HAP-1 (cell line): ENCODE results near the gene PYGM.

Experiments used
- DNase-seq, 2 experiments: peaks; one replicate each; pipeline ENCODE4 v3.0.0-alpha.2; 2016 to 2020; ENCODE audit warnings: low spot score in 2 of 2
- H3K27me3 ChIP-seq: fragments of 250-450 bp; sonication (Bioruptor Pico); 2 replicates; pipeline ENCODE4 v1.5.1; 2020; ENCODE audit warnings: low read depth, mild to moderate bottlenecking, moderate library complexity
- H3K36me3 ChIP-seq: fragments of 250-450 bp; sonication (Bioruptor Pico); replicated peaks from 2 replicates; pipeline ENCODE4 v1.5.1; 2020; ENCODE audit warnings: mild to moderate bottlenecking
- H3K4me1 ChIP-seq: fragments of 250-450 bp; sonication (Bioruptor Pico); 2 replicates; pipeline ENCODE4 v1.5.1; 2020; ENCODE audit warnings: mild to moderate bottlenecking
- H3K4me3 ChIP-seq: fragments of 250-450 bp; sonication (Bioruptor Pico); 2 replicates; pipeline ENCODE4 v1.5.1; 2020; ENCODE audit warnings: mild to moderate bottlenecking, moderate library complexity
- H3K9me3 ChIP-seq: fragments of 250-450 bp; sonication (Bioruptor Pico); 2 replicates; pipeline ENCODE4 v1.5.1; 2020; ENCODE audit warnings: mild to moderate bottlenecking, moderate library complexity
- in situ Hi-C: fragments of 300-500 bp; cut with MboI; formaldehyde crosslinking; loops from 3 replicates; pipeline ENCODE4 v1.14.3; 2020; ENCODE audit warnings: low sequenced_read_pairs, inconsistent platforms, mixed read lengths

PYGM gene

DNA sequence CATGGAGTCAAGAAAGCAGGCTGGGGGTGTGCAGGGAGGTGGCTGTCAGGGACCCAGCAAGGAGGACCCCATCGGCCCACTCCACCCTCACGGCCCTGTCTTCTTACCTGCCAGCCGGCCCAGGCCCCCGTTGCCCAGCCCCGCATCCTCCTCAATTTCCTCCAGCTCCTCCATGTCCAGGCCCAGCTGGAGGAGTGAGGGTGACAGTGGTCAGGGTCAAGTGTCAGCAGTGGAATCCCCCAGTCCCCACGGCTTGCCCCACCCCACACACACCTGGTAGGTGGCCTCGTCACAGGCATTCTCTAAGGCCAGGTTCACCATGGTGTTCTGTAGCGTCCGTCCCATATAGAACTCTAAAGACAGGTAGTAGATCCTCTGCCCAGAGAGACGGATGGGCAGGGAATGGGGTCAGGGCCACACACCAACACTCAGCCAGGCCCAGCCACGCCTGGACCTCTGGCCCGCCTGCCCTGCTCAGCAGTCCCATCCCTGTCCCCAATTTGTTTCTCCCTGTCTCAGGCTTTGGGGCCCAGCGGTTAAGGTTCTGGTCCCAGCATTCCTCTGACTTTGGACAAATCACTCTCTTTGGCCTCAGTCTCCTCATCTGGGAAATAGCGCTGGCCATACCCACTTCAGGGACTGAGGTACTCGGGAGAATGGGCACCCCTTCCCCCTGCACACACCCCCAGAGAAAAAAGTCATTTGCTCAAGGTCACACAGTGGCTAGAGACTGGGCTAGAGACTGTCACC is 1.3 kb downstream of the PYGM start:
- peaks cover 16% of the 10 kb centered on the region for H3K36me3 ChIP-seq
- no peak for DNase-seq
- peaks cover 4% of the 10 kb centered on the region for H3K4me1 ChIP-seq
- in situ Hi-C loops, result no loop called here
- no peaks in the 10 kb centered on the region for H3K27me3 ChIP-seq
- no peak overlapping the region for H3K4me3 ChIP-seq
- H3K9me3 ChIP-seq, result no peaks in the 10 kb centered on the region

DNA sequence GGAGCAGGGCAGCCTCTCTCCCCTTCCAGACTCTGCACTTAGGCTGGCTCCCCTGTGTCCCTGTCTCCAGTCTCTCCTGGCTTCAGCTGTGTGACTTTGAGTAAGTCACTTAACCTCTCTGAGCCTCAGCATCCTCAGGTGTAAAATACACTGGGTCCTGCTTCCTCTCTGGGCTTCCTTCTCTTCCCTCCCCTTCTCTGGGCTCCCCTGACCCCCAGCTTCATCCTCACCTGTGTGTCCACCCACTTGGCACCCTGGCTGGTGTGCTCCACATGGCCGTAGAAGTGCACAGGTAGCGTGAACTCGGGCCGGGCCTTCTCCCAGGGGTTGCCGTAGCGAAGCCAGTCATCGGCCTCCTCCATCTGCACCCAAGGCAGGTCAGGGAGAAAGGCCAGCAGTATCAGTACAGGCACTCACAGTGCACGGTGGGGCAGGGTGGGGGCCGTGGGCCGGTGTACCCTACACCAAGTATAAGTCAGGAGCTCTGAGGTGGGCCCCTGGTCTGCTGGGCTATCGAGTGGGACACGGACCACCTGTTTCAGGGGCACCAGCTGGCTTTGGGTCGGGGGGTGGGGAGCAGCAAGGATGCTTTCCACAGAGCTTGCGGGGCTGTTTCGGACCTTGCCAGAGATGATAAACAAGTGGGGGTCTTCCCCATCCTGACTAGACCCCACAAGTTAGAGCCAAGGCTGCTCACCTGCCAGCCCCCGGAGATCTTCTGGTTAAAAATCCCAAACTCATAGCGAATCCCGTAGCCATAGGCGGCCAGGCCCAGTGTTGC is 2.0 kb downstream of the PYGM start:
- H3K4me3 ChIP-seq, result no peak overlapping the region
- in situ Hi-C loops, result no loop called here
- H3K36me3 ChIP-seq, result peaks cover 8% of the 10 kb centered on the region
- no peak for DNase-seq
- no peaks in the 10 kb centered on the region for H3K9me3 ChIP-seq
- H3K27me3 ChIP-seq, result no peaks in the 10 kb centered on the region
- H3K4me1 ChIP-seq, result peaks cover 4% of the 10 kb centered on the region

DNA sequence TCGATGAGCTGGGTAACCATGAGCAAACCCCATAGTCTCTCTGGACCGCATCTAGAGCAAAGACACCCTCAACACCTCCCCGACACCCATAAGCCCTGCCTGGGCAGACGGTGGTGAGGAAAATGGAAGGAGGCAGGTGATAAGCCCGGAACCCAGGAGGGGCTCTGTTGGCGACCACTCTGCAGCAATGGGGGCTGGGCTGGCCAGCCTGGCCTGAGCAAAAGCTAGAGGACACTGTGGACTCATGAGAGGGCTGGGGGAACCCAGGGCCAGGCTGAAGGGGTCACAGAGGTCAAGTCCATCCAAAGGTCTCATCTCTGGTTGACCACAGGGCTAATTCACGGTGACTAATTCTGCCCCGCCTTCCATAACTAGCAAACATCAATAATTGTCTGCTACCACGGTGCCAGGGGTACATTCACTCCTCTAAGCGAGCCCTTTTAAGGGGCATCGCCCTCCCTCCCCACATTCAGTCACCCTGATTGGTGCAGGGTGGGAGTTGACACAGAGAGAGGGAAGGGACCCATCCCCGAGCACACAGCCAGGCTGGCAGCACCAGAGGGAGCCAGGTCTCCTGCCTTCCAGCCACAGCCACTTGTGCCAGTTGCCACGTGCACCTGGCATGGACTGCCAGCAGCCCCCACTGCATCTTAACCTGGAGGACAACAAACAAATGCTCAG is 4.0 kb downstream of the PYGM start:
- Histone ChIP-seq H3K4me3 (no peak overlapping the region), H3K9me3 (no peaks in the 10 kb centered on the region), H3K4me1 (peaks cover 4% of the 10 kb centered on the region), H3K36me3 (no peaks in the 10 kb centered on the region), H3K27me3 (no peaks in the 10 kb centered on the region)
- DNase-seq, result no peak
- in situ Hi-C loops, result no loop called here

DNA sequence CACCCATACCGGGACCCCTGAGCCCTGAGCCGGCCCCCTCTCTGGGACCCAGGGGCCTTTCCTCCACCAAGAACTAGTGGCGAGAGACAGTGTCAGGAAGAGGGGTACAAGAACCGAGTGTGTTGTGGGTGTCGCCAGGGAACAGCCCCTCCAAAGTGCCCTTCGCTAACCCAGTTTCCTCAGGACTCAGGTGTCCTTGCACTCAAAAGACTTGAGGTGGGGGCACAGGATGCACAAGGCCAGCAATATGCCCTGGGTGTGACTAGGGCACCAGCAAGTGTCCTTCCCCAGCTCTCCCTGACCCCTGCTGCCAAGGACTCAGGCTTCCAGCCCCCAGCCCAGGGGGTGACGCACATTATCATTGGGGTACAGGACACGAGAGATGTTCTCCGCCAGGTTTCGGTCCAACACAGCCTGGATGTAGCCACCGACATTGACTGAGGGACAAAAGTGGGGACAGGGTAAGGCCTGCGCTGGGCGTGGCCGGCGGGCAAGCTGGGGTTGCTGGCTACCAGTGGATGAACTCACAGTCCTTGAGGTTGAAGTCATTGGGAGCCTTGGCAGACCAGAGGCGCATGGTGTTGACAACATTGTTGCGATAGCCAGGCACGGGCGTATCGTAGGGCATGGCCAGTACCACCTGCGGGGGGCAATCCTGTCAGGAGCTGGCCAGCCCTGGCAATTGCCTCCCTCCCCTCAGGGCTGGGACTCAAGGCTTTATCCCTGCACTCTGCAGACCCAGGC is 4.7 kb downstream of the PYGM start:
- in situ Hi-C loops, result no loop called here
- Histone ChIP-seq H3K9me3 (no peaks in the 10 kb centered on the region), H3K4me3 (no peak overlapping the region), H3K36me3 (no peaks in the 10 kb centered on the region), H3K4me1 (peaks cover 3% of the 10 kb centered on the region), H3K27me3 (no peaks in the 10 kb centered on the region)
- no peak for DNase-seq

DNA sequence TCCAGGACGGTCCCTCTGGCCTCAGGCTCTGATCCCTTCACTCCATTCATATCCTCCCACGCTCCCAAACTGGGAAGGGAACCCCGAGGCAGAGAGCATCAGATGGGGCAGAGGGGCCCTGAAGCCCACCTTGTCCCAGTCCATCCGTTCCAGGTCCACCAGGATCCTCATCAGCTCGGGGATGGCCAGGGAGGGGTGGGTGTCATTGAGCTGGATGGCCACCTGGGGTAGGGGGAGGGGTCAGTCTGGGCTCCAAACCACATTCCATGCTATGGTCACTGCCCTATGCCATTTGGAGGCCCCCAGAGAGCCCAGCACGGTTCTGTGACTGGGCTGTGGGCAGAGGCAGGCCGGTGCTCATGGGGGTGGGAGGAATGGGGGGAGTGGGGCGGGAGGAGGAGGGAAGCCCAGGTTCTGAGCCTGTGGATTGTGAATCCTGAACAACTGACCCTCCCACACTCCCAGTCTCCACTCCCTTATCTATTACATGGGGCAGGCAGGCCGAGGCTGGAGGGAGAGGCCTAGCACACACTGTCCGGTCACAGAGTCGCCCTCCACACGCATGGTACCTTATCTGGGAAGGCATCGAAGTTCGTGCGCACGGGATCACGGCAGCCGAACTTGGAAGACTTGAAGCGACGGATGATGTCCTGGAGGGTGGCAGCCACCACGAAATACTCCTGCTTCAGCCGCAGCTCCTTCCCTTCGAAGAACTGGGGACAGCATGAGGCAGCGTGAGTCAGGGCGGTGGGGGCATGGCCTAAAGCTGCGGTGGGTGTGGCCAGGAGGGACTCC is 5.5 kb downstream of the PYGM start:
- H3K27me3 ChIP-seq, result no peaks in the 10 kb centered on the region
- no peaks in the 10 kb centered on the region for H3K36me3 ChIP-seq
- no peak for DNase-seq
- in situ Hi-C loops, result no loop called here
- H3K4me3 ChIP-seq, result no peak overlapping the region
- H3K4me1 ChIP-seq, result no peaks in the 10 kb centered on the region
- H3K9me3 ChIP-seq, result no peaks in the 10 kb centered on the region

DNA sequence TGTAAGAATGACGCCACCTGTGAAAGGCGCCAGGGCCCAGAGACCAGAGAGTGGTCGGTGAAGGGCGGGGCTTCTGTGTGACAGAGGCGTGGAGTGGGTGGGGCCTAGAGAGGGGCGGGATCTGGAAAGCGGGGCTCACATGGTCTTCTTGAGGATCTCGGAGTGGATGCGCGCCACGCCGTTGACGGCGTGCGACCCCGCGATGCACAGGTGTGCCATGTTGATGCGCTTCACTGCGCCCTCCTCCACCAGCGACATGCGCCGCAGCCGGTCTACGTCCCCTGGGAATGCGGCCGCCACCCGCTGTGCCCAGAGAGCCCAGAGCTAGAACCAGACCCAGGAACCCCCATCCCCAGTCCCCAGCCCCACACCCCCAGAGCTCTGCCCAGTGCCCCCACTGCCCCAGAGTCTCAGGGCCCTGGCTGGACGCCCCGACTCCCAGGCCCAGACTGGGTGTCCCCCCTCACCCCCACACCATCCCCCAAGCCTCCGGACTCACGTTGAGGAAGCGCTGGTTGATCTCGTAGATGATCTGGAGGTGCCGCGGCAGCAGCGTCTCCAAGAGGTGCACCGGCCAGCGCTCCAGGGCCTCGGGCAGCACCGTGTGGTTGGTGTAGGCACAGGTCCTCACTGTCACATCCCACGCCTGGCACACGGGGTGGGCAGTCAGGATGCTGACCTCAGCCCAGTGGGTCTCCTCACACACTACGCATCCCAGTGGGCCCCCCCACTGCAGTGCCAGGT is 6.2 kb downstream of the PYGM start:
- in situ Hi-C loops, result no loop called here
- no peaks in the 10 kb centered on the region for H3K36me3 ChIP-seq
- H3K9me3 ChIP-seq, result no peaks in the 10 kb centered on the region
- peak in 1 of 2 experiments; percentile 38 for DNase-seq
- no peaks in the 10 kb centered on the region for H3K4me1 ChIP-seq
- no peak overlapping the region for H3K4me3 ChIP-seq
- no peaks in the 10 kb centered on the region for H3K27me3 ChIP-seq

DNA sequence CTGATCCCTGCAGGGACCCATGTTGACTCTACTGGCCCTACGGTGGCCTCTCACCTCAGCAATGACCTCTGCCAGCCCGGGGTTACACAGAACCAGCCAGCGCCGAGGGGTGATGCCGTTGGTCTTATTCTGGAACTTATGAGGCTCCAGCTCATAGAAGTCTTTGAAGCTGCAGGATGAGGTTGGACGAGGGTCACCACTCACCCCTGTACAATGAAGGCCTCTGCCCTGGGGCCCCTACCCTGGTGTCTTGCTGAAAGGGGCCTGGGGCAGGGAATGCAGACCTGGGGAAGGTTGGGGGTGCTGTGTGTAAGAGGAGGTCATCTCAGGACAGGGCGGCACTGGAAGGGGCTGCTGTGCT is 6.8 kb downstream of the PYGM start:
- Histone ChIP-seq H3K4me1 (no peaks in the 10 kb centered on the region), H3K36me3 (no peaks in the 10 kb centered on the region), H3K4me3 (no peak overlapping the region), H3K9me3 (no peaks in the 10 kb centered on the region), H3K27me3 (no peaks in the 10 kb centered on the region)
- in situ Hi-C loops, result no loop called here
- DNase-seq, result no peak

DNA sequence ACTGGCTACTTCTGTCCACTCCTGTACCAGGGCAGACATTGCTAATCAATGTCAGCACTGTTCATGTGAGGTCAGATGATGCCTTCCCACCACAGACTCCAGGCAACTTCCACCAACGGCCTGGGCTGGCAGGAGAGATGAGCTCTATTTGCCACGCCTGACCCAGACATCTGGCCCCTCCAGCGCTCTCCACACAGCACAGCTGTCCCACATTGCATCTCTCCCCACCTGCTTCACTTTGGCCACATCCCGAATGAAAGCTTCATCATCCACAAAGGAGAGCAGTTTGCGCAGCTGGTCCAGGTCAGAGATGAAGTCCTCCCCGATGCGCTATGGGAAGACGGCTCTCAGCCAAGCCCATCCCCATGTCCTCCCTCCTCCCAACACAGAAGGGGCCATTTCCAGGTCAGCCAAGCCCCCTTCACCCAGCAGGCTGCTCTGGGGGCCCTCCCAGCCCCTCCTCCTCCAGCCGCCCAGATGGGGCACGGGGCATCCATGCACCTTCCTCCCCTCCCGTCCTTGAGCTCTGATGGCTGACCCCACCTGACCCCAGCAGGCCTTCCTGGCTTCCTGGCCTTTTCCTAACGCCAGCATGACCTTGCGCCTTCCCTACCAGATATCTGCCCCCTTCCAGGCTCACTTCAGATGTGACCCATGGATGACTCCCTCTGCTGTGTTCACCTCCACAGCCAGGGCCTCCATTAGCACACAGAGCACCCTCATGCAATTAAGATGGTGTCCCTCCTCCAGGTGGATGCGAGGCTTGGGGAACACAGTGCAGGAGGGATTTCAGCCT is 7.4 kb downstream of the PYGM start:
- in situ Hi-C loops, result no loop called here
- no peak overlapping the region for H3K4me3 ChIP-seq
- no peak for DNase-seq
- H3K4me1 ChIP-seq, result no peaks in the 10 kb centered on the region
- no peaks in the 10 kb centered on the region for H3K9me3 ChIP-seq
- H3K36me3 ChIP-seq, result no peaks in the 10 kb centered on the region
- no peaks in the 10 kb centered on the region for H3K27me3 ChIP-seq

DNA sequence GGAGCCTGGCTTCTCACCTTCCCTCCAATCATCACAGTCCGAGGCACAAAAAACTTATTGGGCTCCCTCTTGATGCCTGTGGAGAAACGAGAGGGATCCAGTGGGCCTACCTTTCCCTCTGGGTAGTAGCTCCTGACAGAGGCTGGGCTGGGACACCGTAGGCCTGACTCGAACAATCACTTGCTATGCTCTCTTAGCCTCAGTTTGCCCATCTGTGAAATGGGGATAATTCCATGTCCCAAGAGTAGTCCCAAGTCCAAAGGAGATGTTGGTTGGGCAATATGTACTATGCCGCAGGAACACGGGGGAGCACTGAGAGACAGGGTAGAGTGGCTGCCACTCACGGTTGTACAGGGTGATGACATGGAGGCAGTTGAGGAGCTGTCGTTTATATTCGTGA is 8.2 kb downstream of the PYGM start:
- H3K36me3 ChIP-seq, result no peaks in the 10 kb centered on the region
- H3K4me1 ChIP-seq, result no peaks in the 10 kb centered on the region
- no peak for DNase-seq
- no peaks in the 10 kb centered on the region for H3K9me3 ChIP-seq
- in situ Hi-C loops, result no loop called here
- H3K4me3 ChIP-seq, result no peak overlapping the region
- no peaks in the 10 kb centered on the region for H3K27me3 ChIP-seq

DNA sequence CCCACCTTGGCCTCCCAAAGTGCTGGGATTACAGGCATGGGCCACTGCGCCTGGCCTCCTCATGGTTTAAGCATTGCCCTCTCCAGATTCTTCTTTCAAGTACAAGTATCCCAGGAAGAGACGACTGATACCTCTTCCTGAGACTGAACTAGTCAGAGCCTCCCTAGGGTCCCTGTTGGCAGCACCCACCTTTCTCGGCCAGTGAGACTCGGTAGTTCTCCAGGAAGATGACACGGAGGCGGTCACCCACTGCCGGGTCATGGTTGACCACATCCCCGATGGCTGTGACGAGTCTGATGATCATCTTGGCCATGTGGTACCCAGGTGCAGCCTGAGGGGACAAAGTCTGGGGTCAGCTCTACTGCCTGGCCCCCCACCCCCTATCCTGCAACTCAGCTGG is 8.6 kb downstream of the PYGM start:
- Histone ChIP-seq H3K9me3 (no peaks in the 10 kb centered on the region), H3K27me3 (no peaks in the 10 kb centered on the region), H3K4me3 (no peak overlapping the region), H3K36me3 (no peaks in the 10 kb centered on the region), H3K4me1 (no peaks in the 10 kb centered on the region)
- DNase-seq, result no peak
- in situ Hi-C loops, result no loop called here

DNA sequence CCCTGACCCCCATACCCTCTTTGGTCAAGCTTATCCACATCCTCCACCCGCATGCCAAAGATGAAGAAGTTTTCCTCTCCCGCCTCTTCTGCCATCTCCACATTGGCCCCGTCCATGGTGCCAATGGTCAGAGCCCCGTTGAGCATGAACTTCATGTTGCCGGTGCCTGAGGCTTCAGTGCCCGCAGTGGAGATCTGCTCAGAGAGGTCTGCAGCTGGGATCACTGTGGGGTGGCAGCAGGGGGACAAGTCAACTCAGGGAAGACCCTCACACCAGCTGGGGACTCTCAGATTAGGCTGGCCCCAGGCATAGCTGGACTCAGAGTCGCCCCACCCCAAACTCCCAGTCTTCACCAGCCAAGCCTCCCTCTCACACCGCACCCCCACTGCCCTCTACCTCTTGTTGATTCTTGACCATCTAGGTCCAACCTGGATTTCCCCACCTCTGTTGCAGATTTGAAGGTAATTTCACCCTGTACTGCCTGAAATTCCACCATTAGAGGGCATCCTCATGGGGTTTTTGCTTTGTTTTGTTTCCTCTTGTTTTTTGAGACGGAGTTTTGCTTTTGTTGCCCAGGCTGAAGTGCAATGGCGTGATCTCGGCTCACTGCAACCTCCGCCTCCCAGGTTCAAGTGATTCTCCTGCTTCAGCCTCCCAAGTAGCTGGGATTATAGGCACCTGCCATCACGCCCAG is 9.3 kb downstream of the PYGM start:
- in situ Hi-C loops, result no loop called here

More for the DNA sequence above, 9.3 kb downstream of the PYGM start:
- Histone ChIP-seq H3K36me3 (no peaks in the 10 kb centered on the region), H3K4me3 (no peak overlapping the region), H3K9me3 (no peaks in the 10 kb centered on the region), H3K4me1 (no peaks in the 10 kb centered on the region), H3K27me3 (no peaks in the 10 kb centered on the region)
- DNase-seq, result no peak
